IPS DF 6.9 (cell line): ENCODE measurements around the gene OR8B8.

Experiments used
- DNase-seq: peaks from one replicate; pipeline ENCODE4 v3.0.0-alpha.2; 2013; ENCODE audit warnings: low read depth, low spot score
- H3K27ac ChIP-seq: one replicate; pipeline ENCODE4 v1.5.1; 2013; ENCODE audit warnings: low read length, control low read depth
- H3K27me3 ChIP-seq: 2 replicates; pipeline ENCODE4 v1.6.1; 2013; ENCODE audit warnings: mild to moderate bottlenecking, low read length; ENCODE audit not compliant: control insufficient read depth, insufficient read depth
- H3K36me3 ChIP-seq: 2 replicates; pipeline ENCODE4 v1.6.1; 2013; ENCODE audit warnings: low read length; ENCODE audit not compliant: control insufficient read depth, insufficient read depth
- H3K4me1 ChIP-seq: 2 replicates; pipeline ENCODE4 v1.6.1; 2013; ENCODE audit warnings: low read length; ENCODE audit not compliant: control insufficient read depth, insufficient read depth
- H3K4me3 ChIP-seq: 2 replicates; pipeline ENCODE4 v1.5.1; 2013; ENCODE audit warnings: mild to moderate bottlenecking, low read length
- H3K9me3 ChIP-seq: 2 replicates; pipeline ENCODE4 v1.6.1; 2013; ENCODE audit warnings: low read length, inconsistent platforms; ENCODE audit not compliant: control insufficient read depth, insufficient read depth
- WGBS: extraction: QIAGEN DNeasy Blood & Tissue Kit; methylation state at CpG from one replicate; pipeline ENCODE4 v1.1.7; 2013; ENCODE audit warnings: mixed read lengths, missing lambda C conversion rate; ENCODE audit not compliant: insufficient read length, insufficient coverage; 5-methylcytosine and 5-hydroxymethylcytosine counted together

OR8B8 gene

GRCh38 chr11:124445646-124446150, at the start of gene OR8B8:
TSS of gene OR8B8 (minus strand) at chr11:124445696. CDS start at chr11:124441085, 4,611 bp downstream.
- Histone ChIP-seq H3K27ac (no peak within 1 kb of the TSS), H3K36me3 (no peaks in the 10 kb centered on the region), H3K27me3 (no peaks in the 10 kb centered on the region), H3K4me3 (no peak within 1 kb of the TSS), H3K9me3 (no peaks in the 10 kb centered on the region), H3K4me1 (no peaks in the 10 kb centered on the region)
- no CpG with 5 or more reads among the region's 1 CpG for WGBS
- no peak for DNase-seq

- Histone ChIP-seq H3K9me3 (no peaks in the 10 kb centered on the region), H3K27ac (no peak overlapping the region), H3K4me1 (no peaks in the 10 kb centered on the region), H3K27me3 (no peaks in the 10 kb centered on the region), H3K36me3 (no peaks in the 10 kb centered on the region), H3K4me3 (no peak overlapping the region)
- DNase-seq: no peak
- no CpG with 5 or more reads among the region's 4 CpGs for WGBS
These were observed 47.6 kb upstream of the OR8B8 start for GRCh38 chr11:124493016-124493655.

GRCh38 chr11:124483422-124483821, 37.9 kb upstream of the OR8B8 start:
- Histone ChIP-seq H3K9me3 (no peaks in the 10 kb centered on the region), H3K27ac (no peak overlapping the region)
- no CpG with 5 or more reads among the region's 4 CpGs for WGBS

GRCh38 chr11:124482362-124483147, 37.1 kb upstream of the OR8B8 start:
- no CpG with 5 or more reads among the region's 9 CpGs for WGBS
- DNase-seq: no peak

More at GRCh38 chr11:124483422-124483821, 37.9 kb upstream of the OR8B8 start:
- peak; percentile 16 for DNase-seq
- Histone ChIP-seq H3K36me3 (no peaks in the 10 kb centered on the region), H3K27me3 (no peaks in the 10 kb centered on the region), H3K4me1 (peaks cover 2% of the 10 kb centered on the region; the same call in 1 of the 2 replicates), H3K4me3 (no peak overlapping the region)

GRCh38 chr11:124481365-124482323, 36.1 kb upstream of the OR8B8 start:
- H3K4me3 ChIP-seq: no peak overlapping the region
- peaks cover 2% of the 10 kb centered on the region; the same call in 1 of the 2 replicates for H3K4me1 ChIP-seq
- WGBS: no CpG with 5 or more reads among the region's 20 CpGs
- no peaks in the 10 kb centered on the region for H3K36me3 ChIP-seq
- H3K27me3 ChIP-seq: no peaks in the 10 kb centered on the region
- H3K9me3 ChIP-seq: no peaks in the 10 kb centered on the region
- H3K27ac ChIP-seq: no peak overlapping the region
- peak; percentile 5 for DNase-seq

More at GRCh38 chr11:124482362-124483147, 37.1 kb upstream of the OR8B8 start:
- Histone ChIP-seq H3K4me1 (peaks cover 2% of the 10 kb centered on the region; the same call in 1 of the 2 replicates), H3K9me3 (no peaks in the 10 kb centered on the region), H3K27ac (no peak overlapping the region), H3K27me3 (no peaks in the 10 kb centered on the region), H3K36me3 (no peaks in the 10 kb centered on the region), H3K4me3 (no peak overlapping the region)

- Histone ChIP-seq H3K9me3 (no peaks in the 10 kb centered on the region), H3K4me1 (peaks cover 2% of the 10 kb centered on the region; the same call in 1 of the 2 replicates), H3K4me3 (no peak overlapping the region), H3K27ac (no peak overlapping the region), H3K27me3 (no peaks in the 10 kb centered on the region), H3K36me3 (no peaks in the 10 kb centered on the region)
- no peak for DNase-seq
- WGBS: 100% methylated on average over 1 of the region's 3 CpGs
These were observed 34.1 kb upstream of the OR8B8 start for GRCh38 chr11:124479561-124479960.

GRCh38 chr11:124475265-124475664, 29.8 kb upstream of the OR8B8 start:
- DNase-seq: no peak
- WGBS: no CpG with 5 or more reads among the region's 2 CpGs
- Histone ChIP-seq H3K36me3 (no peaks in the 10 kb centered on the region), H3K27me3 (no peaks in the 10 kb centered on the region), H3K4me1 (no peaks in the 10 kb centered on the region), H3K4me3 (no peak overlapping the region), H3K9me3 (no peaks in the 10 kb centered on the region), H3K27ac (no peak overlapping the region)

GRCh38 chr11:124474779-124475178, 29.3 kb upstream of the OR8B8 start:
- no peaks in the 10 kb centered on the region for H3K36me3 ChIP-seq
- H3K9me3 ChIP-seq: no peaks in the 10 kb centered on the region
- no CpG with 5 or more reads among the region's 2 CpGs for WGBS
- no peaks in the 10 kb centered on the region for H3K27me3 ChIP-seq
- no peak overlapping the region for H3K4me3 ChIP-seq
- DNase-seq: no peak
- H3K4me1 ChIP-seq: no peaks in the 10 kb centered on the region
- H3K27ac ChIP-seq: no peak overlapping the region

- no peak for DNase-seq
- no peaks in the 10 kb centered on the region for H3K4me1 ChIP-seq
- no peaks in the 10 kb centered on the region for H3K36me3 ChIP-seq
- H3K27me3 ChIP-seq: no peaks in the 10 kb centered on the region
- H3K27ac ChIP-seq: no peak overlapping the region
- no CpG with 5 or more reads among the region's 1 CpG for WGBS
- H3K4me3 ChIP-seq: no peak overlapping the region
- H3K9me3 ChIP-seq: no peaks in the 10 kb centered on the region
These were observed 28.6 kb upstream of the OR8B8 start for GRCh38 chr11:124474079-124474478.

GRCh38 chr11:124473476-124473875, 28.0 kb upstream of the OR8B8 start:
- DNase-seq: no peak
- no CpG with 5 or more reads among the region's 1 CpG for WGBS
- Histone ChIP-seq H3K4me1 (no peaks in the 10 kb centered on the region), H3K27ac (no peak overlapping the region), H3K9me3 (no peaks in the 10 kb centered on the region), H3K27me3 (no peaks in the 10 kb centered on the region), H3K36me3 (no peaks in the 10 kb centered on the region), H3K4me3 (no peak overlapping the region)
